NCI-H1105 (cell line): ENCODE data around the gene FHOD3.
"Not testable (repeated sequence)": the region's sequence is repeated elsewhere in the genome, so short reads cannot be mapped to it uniquely, and the experiment has no call there.

Source experiments
- DNase-seq: peaks from one replicate; lab custom pipeline; 2025; lab: John Stamatoyannopoulos, UW

Gene FHOD3

DNA sequence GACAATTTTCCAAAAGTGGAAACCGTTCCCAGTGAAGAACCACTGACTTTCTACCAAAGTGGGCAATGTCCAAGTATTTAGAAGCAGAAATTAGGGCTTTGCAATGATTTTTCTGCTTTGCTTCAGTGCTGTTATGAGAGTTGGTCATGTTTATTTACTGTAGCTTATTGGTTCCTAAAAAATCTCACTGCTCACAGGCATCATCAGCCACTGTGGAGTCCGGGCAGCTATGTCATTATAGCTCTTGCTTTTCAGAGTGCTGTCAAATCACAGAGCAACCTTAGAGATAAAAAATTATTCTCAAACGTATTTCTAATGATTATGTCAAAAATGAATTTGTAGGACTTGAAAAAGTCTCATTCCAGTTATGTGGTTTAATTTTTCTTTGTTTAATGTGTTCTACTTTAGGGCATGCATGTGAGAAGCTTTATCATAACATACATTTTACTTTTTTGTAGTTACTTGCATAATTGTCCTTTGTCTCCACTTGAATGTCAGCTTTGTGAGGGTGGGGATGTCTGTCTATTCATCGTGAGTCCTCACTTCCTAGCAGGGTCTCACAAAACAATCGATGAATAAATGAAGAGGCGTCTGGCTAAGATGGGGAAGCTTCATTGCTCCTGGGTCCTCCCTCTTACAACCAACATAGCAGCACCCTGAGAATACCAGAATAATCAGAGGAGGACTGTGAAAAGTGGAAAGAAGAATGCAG is 413.7 kb downstream of the FHOD3 start:
- DNase-seq = no peak

DNA sequence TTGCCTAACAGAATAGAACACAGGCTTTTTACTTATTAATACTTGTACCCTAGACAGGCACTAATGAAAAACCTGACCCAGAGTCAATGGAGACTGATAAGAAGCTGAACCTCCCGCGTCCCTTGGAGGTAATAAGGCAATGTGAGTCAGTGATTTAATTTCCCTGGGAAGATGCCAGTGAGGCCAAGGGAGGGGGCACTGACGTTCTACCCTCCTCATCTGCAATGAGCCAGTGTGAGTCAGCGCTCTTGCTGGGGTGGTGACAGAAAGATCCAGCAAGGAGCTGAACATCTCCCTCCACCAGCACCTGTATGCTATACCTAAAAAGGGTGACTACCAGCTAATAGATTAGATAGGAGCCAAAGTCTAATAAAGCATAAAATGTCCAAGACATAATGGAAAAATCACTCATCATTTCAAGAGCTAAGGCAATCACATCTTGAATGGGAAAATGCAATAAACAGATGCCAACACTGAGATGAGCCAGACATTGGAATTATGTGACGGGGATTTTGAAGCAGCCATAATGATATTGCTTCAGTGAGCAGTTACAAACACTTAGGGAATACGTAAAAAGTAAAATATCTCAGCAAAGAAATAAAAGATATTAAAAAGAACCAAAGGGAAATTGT is 414.4 kb downstream of the FHOD3 start:
- DNase-seq = no peak

DNA sequence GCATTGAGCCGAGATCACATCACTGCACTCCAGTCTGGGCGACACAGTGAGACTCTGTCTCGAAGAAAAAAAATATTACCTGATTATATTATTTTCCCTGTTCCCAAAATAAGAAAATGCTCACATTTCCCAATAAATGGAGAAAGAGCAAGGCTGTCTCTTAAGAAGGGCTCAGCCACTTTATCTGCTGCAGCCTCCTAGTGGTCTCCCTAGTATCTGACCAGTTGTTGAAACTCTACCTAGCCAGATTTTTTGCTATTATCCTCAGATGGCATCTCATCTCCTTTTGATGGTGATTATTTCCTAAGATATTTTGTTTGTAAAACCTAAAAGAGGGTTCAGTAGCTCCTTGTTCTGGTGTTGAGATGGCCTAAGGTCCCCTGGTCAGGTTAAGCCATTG is 417.0 kb downstream of the FHOD3 start:
- DNase-seq = no peak

DNA sequence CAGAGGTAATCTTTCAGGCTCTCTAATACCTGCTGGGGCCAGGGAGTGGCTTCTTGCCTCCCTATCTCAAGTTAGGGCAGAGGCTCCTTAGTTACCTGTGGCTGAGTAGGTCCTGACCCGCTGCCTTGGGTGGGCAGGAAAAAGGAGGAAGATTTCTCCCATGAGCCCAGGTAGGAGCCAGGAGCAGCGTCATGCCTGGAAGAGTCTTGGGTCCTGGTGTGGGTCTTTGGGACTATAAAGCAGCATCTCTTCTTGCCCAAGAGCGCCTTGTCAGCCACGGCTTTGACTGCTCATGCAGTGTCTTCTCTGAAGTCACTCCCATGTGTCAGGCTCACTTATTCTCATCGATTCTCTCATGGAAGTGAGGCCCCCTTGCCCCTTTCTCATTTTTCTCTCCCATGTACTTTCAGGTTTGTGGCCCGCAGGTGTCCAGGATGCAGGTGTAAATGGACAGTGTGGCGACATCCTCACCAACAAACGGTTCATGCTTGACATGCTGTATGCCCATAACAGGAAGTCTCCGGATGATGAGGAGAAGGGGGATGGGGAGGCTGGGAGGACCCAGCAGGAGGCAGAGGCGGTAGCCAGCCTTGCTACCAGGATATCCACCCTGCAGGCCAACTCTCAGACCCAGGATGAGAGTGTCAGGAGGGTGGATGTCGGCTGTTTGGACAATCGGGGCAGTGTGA is 420.1 kb downstream of the FHOD3 start:
- DNase-seq = no peak

DNA sequence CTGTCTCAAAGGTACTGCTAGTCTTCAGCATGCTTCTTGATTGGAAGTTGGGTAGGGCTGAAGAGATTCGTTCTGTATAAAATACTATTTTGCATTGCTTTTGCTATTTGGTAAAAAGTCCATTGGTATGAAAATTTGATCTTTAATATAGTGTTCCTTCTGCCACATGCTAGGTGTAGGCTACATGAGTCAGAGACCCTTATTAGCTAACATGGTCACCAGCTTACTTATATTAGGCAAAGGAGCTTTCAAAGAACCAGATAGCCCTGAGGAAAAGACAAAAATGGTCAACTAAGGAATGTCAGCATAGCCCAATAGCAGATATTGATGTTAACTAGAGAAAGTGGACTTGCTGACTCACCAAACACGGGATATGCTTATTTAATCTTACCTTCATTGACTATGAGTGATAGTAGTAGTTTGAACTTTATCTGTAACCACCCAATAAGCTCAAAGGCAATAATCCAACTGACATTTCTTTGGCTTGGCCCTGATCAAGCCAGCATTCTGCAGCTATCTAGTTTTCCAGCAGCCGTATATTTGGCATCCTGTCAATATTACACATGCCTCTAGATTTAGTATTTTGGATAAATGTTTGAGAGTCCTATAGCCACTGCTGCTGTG is 421.3 kb downstream of the FHOD3 start:
- DNase-seq = no peak

DNA sequence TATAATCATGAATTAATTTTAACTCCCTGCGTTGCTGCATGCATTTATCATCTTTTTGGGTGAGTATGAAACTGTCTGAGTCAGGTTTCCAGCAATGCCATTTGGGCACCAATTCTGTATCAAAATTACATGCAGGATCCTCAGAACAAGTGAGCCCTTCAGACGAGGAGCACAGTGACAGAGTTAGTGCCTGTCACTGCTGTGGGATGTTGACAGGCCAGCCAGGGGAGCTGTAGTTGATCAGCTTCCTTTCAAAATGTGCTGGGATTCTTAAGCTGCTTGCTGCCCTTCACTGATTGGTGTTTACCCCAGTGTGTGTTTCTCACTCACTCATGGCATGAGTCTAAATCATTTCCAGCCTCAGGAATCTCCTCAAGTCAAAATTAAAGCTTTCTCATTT is 422.1 kb downstream of the FHOD3 start:
- no peak for DNase-seq

DNA sequence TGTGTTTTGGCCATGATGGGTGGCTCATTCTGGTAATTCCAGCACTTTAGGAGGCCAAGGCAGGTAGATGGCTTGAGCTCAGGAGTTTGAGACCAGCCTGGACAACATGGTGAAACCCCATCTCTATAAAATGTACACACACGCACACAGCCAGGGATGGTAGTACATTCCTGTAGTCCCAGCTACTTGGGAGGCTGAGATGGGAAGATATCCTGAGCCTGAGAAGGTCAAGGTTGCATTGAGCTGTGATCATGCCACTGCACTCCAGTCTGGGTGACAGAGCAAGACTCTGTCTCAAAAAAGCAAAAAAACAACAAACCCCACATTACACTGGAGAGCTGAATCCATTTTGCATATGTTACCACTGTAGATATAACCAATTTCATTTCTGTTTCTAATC is 423.8 kb downstream of the FHOD3 start:
- DNase-seq = not testable (repeated sequence)

DNA sequence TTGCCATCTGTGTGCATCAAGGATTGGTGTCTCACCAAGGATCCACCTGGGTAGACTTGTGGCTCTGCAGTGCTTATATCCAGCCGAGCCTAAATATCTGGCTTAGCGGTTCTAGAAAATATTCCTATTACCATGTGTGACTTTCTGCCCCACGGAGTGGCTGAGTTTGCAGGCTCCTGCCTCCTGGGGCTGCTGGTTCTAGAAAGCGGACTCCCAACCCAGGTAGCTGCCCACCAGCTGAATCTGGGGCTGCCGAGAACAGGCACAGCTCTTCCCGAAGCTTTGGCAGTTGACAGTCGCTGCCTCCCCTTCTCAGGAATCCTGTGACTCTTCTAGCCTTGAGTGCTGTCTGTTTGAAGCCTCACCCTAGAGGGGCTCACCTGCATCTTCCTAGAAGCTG is 426.7 kb downstream of the FHOD3 start:
- DNase-seq = no peak

DNA sequence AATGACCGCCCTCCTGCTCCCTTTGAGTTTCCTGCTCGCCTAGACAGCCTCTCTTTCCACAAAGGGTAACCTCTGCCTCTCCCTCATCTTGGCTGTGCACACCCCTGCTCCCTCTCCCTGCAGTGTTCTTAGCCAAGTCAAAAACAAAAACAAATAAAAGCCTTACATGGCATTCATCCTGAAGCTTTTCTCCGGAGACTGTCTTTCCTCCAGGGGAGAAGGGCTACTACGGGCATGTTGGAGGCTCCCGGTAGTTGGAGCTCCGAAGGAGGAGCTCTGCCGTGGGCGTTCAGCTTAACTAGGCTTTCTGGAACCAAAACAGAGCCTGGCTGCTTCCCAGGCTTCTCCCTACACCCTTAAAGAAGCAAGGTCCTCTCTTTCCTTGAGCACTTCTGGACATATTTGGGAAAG is 427.1 kb downstream of the FHOD3 start:
- DNase-seq = no peak

DNA sequence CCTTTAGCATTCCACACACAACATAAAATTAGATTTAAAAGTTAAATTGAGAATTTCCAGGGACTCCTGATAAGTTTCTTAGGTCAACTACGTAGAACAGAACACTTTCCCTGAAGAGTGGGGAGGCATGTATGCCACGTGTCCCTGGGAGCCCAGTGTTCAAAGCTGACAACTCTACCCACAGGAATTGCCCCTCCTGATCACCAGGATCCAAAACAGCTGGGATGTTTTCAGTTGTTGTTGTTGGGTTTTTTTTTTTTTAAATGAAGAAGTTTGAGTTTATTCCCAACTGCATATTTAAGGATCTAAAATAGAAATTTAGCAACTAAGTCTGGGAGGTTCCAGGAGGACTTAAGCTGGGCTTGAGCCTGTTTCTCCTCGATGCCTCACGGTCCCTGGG is 430.8 kb downstream of the FHOD3 start:
- no peak for DNase-seq

DNA sequence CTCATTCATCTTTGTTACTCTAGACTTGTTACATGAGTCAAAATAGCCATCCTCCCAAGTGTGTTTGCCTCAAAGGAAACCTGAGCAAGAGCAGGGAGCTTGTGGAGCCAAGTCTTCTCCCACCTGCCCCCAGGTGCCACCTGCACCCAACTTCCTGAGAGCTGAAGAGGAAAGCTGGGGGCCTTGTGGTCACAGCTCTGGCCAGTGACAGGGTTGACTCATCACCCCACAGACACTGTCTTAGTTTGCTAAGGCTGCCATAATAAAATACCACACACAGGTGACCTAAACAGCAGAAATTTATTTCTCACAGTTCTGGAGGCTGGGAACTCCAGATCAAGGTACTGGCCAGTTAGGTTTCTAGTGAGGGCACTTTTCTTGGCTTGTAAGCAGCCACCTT is 431.7 kb downstream of the FHOD3 start:
- DNase-seq = no peak

DNA sequence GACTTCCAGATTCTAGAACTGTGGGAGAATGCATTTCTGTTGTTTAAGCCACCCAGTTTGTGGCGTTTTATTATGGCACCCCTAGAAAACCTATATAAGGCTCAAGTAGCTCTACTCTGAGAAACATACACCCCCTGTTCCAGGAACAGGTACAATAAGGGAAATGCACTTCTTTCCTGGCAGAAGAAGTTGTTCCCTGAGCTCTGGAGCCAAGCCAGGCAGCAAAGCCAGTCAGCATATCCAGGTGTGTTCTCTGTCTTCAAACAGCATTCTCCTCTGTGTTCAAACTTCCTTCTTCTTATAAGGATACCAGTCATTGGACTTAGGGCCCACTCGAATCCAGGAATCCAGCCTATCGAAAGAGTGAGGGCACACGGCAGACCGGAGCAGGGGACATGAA is 434.8 kb downstream of the FHOD3 start:
- no peak for DNase-seq

DNA sequence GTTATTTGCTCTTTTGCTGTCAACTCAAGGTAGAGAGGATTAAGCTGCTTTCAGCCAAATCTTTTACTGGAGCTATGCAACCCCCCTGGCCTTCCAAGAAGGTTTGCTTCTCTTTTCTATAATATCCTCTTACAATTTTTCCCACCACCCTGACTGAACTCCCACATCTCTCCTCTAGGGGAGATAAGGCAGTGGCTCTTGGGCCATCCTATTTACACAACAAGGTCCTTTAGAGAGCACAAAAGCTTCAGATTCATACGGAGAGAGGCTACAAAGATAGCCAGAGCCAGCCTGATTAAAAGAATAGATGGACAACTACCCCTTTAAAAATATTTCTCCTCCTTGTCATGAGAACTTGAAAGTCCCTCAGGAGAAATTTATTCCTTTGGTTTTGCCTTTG is 435.6 kb downstream of the FHOD3 start:
- no peak for DNase-seq

DNA sequence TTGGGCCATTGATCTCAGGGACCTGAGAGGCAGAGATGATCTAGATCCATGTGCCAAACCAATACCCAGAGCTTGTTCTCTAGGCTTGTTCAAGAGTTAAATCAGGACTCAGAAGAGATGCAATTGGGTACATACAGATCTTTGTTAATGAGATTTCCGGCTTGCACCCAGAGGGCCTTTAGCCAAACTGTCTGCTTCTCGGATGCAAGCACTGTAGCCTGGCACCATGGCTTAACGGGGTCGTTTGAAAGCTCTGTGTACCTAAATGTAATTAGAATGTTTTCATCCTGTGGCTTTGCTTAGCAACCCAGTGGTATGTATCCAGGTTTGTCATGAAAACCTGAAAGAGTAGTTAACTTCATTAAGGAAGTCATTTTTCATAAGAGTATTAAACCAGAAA is 437.1 kb downstream of the FHOD3 start:
- no peak for DNase-seq

DNA sequence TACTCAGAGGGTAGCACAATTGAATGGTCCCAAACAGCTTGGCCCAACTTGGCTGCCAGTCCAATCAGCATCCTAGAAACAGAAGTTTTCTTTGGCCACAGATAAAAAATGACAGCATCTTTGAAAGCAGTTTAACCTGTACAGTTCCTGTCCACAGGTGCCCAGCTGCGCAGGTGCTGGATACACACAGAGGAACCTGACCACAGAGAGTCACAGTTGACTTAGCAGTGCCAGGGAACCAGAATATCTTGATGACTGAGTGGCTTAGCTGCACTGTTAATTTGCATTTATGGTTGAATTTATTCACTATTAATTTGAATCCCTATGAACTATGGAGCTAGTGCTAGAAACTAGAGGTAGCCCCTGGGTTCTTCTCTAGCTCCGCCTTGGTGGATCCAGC is 437.6 kb downstream of the FHOD3 start:
- no peak for DNase-seq

DNA sequence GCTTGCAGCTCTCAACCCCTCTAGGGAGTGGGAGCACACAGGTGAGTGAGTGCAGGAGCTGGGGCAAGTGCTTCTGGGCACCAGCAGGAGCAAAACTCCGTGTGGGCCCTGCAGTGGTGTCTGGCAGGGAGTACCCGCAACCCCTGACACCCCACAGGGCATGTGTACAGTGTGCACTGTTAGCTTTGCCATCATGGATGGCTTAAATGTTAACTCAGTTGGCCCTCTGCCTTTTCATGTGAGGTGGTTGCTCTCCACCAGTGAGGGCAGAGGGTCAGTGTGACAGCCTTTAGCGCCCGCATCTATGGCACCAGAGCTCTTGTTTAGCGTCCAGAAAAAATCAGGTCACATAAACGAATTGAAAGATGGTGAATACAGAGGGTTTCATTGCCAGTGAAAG is 438.6 kb downstream of the FHOD3 start:
- no peak for DNase-seq

DNA sequence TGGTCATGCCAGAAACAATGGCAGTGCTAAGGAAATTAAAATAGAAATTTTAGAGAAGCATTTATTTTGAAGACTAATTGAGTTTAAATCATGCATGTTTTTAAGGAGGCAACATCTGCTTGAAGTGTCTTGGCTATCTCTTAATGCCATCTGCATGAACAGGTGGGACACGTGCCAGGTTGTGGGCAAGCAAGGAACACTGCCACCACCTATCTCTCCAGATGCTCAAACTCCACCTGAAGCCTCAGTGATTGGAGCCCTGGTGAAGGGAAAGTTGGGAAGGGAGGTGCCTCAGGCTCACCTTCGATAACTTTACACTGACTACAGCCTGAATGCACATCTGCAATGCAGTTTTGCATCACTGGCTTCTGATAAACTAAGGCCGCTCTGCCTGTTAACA is 439.8 kb downstream of the FHOD3 start:
- no peak for DNase-seq

DNA sequence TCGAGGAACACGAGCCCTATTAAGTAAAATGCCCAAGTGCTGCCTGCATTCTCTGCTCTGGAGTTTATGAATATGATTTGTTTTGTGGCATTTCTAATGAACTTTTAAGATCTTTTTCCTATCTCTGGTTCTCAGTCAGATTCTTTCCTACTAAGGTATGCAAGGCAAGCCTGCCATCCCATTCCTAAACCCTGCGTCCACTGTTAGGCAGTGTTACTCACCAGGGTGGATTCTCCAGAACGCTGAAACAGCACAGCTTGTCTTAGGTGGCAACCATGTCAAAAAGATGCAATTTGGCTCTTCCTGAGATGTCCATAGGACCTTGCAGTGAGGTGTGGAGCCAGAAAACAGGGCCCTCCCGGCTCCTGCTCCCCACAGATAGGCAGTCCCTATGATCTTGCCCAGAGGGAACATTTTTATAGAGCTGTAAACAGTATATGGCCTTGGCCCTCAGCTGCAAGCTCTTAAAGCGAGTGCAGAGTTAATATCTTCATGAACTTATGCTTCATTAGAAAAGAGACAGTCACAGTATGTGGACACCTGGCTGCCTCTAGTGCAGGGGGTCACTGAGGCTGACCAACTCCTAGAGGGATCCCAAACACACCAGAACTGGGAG is 446.9 kb downstream of the FHOD3 start:
- DNase-seq = no peak

DNA sequence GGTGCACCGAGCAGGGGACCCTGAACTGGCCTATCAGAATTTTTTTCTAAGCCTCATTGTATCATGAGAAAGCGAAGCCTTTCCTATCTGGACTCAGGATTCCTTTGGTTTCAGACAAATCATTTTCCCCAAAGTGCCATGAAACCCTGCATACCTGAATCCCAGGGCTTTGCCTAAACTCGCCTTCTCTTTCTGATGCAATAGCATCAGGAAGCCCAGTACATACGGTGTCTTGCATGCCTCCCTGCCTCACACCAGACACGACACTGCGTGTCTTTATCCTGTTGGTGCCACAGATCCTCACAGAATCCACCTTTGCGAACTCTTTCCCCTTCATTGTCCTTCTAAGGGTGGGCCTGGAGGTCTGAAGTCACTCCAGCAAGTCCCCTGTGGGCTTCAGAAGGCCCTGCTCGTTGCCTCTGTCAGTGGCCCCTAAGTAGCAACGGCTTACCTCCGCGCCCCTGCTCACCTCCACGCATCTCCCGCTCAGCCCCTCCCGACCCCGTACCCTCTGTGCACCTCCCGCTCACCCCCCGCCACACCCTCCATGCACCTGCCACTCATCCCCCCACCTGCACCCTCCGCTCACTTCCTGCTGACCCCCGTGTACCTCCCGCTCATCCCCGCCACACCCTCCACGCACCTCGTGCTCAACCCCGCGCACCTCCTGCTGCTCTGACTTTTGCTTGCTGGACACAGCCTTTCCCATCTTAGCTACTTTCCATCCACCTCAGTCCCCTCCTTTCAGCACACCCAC is 447.9 kb downstream of the FHOD3 start:
- no peak for DNase-seq

DNA sequence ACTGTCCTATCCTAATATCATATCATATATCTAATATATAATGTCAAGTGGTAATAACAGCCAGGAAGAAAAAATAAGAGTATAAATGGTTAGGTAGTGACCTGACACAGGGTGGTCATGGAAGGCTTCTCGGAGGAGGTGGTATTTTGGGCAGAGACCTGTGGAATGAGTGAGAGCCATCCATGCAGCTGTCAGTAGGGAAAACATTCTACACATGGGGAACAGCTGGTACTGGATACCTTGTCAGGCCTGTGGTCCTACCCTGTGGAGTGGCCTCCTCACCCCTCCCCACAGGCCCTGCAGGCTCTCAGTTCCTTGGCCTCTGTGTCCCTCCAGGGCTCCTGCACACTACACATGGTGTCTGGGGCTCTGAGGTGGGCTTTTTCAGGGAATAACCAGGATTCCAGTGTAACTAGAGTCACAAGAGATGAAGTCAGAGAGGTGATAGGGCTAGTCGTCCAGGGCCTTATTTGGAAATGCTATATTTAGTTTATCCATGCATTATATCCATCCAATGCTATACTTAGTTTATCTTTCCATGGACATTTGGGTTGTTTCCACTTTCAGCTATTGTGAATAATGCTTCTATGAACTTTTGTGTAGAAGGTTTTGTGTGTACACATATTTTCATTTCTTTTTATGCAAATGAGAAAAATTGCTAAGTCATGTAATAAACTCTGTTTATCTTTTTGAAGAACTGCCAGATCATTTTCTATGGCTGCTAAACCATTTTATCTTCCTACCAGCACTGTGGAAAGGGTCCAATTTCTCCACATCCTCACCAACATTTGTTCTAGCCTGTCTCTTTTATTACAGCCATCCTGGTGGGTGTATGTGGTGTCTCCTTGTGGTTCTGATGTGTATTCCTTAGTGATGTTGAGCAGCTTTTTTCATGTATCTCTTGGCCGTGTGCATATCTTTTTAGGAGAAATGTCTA is 455.7 kb downstream of the FHOD3 start:
- no peak for DNase-seq

DNA sequence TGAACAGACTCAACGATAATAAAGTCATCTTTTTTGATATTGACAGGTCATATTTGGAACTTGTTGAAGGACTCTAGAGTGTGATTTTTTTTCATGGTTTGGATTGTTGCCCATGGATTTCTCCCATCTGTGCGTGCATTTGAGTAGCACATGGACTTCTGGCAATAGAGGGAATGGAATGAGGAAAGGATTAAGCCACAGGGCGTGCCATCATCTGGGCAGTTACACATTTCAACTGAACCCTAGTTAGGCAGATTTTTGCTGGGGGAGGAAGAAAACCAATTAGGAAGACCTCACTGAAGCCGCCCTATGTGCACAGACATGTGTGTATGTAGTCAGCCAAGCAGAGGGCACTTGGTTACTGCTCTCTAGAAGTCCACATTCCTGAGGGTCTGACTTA is 458.7 kb downstream of the FHOD3 start:
- DNase-seq = no peak
